Kidney (tissue), 14 donors: ENCODE data around the gene BOK. TPM values are rescaled to one million over a fixed set of nuclear protein-coding genes. Genes with fewer than 3 reads are reported as not detected.

Experiments
- DNase-seq, 5 donors: peaks; one replicate each; pipeline ENCODE4 v3.0.0-alpha.2; 2013 to 2020
- FAIRE-seq: peaks from 2 replicates; lab custom pipeline; 2012; peaks lifted over from hg19 to GRCh38; lab: Jason Lieb, UNC
- H3K27ac ChIP-seq, 2 donors: one replicate each; pipeline ENCODE4 v1.7.0; 2013; ENCODE audit warnings: low read depth in 2 of 2, low read length in 2 of 2, inconsistent platforms in 1 of 2
- H3K27me3 ChIP-seq: one replicate; pipeline ENCODE4 v1.7.1; 2013; ENCODE audit warnings: low read length, inconsistent platforms; ENCODE audit not compliant: control insufficient read depth, insufficient read depth
- H3K36me3 ChIP-seq, 3 donors: one replicate each; pipeline versions ENCODE4 v1.7.0 to v1.7.1; 2013; ENCODE audit warnings: low read length in 3 of 3, control low read depth in 1 of 3, inconsistent platforms in 1 of 3; ENCODE audit not compliant: insufficient read depth in 3 of 3, control insufficient read depth in 2 of 3
- H3K4me1 ChIP-seq, 3 donors: one replicate each; pipeline versions ENCODE4 v1.7.0 to v1.7.1; 2013; ENCODE audit warnings: low read length in 3 of 3, inconsistent platforms in 1 of 3, low read depth in 1 of 3; ENCODE audit not compliant: control insufficient read depth in 2 of 3, insufficient read depth in 2 of 3
- H3K4me3 ChIP-seq, 3 donors: one replicate each; pipeline versions ENCODE4 v1.7.0 to v1.8.1; 2013; ENCODE audit warnings: low read length in 3 of 3, control low read depth in 1 of 3, inconsistent platforms in 1 of 3
- H3K9ac ChIP-seq, 3 donors: one replicate each; pipeline versions ENCODE4 v1.7.0 to v1.7.1; 2013; ENCODE audit warnings: low read length in 3 of 3, control low read depth in 1 of 3, inconsistent platforms in 1 of 3
- H3K9me3 ChIP-seq, 3 donors: one replicate each; pipeline versions ENCODE4 v1.7.0 to v1.7.1; 2013; ENCODE audit warnings: low read length in 3 of 3, control low read depth in 1 of 3, inconsistent platforms in 1 of 3; ENCODE audit not compliant: control insufficient read depth in 2 of 3, insufficient read depth in 1 of 3
- intact Hi-C: fragments of 100-400 bp; cut with DNase I; formaldehyde crosslinking; loops from one replicate; pipeline ENCODE4 v1.11.1; 2022
- polyA plus RNA-seq: library from polyadenylated mRNA; stranded (reverse); fragments of 350-450 nt; fragmentation: Illumina TruSeq; extraction: RNeasy Lipid Tissue Mini Kit (QIAGEN cat#74804); gene quantifications from one replicate; pipeline ENCODE4 v1.2.3, GENCODE V29; 2014; ENCODE audit warnings: low read depth, low replicate concordance; ENCODE audit not compliant: insufficient read depth
- total RNA-seq: library from RNA; stranded (reverse); fragmentation: NEBNext Ultra II Directional; extraction: Animal tissue kit (Norgen Biotek cat#: 25700); gene quantifications from one replicate; pipeline ENCODE4 v1.2.1, GENCODE V29; 2021
- TF ChIP-seq, protein P1 (sequence below): IDR thresholded peaks from 3 replicates; pipeline ENCODE4 v1.5.1; 2012; ENCODE audit warnings: mild to moderate bottlenecking, moderate library complexity, borderline replicate concordance; ENCODE audit not compliant: insufficient read depth; ENCODE audit errors: extremely low read depth
- donor health status: control.
- donor health status: control.
- donor health status: control.
- donor health status: control.
- donor health status: control.
- donor health status: DM: yes; HTN: yes; CAD: no.
- donor health status: Normal renal cell carcinoma (clear cell type).

Gene BOK
- total and polyA plus RNA-seq, 2 donors from 2014 or later = 22.9 to 28.8 TPM

DNA sequence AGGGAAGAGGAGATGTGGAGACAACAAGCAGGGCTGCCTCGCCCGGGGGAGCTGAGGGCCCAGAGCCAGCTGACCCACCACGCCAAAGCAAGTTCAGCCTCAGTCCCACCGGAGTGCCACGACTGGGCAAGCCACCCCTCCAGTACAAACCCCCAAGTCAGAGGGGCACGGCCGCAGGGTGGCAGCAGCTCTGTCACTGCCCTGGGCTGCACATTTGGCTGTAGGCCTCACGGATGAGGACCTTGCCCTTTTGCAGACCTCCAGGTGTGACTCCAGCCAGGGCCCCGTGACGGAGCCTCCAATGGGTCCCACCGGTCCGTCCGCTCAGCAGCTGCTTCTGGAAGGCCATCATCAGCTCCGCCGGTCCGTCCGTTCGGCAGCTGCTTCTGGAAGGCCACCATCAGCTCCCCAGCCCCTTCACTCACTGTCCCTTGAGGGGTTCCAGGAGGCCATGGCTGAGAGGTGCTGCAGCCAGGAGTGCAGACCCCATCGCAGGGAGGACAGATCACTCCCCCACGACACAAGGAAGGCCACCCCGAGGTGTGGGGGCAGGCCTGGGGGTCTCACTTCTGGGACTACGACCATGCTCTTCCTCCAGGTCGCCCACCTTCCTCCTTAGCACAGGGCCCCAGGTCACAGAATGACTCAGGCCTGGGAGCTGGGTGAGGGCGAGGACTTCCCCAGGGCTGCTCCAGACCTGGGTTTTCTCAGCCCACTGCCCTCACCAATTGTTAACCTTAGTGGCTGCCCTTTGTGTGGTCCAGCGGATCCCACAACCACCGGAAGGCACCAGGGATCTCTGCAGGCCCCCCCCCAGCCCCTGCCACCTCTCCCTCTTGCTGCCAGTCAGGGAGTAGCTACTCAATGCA, 25.6 kb upstream of the BOK start:
- intact Hi-C loops = no loop called here

DNA sequence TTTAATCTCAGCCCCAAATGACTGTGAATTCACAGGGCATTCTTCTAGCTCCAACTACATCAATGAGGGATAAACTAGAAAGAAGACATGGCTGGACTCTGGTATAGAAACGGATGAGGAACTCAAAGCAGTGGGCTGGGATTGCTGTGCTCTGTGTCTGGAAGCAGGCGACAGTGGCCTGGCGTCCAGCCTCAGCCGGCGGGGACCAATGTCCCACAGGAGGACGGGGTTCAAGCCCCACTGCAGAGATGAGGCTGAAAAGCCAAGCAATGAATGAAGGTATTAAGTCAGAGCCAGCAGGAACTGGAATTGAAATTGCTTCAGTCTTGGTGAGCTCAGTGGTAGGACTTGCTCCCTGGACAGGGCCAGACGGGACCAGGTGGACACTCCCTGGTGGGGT, 24.3 kb upstream of the BOK start:
- Histone ChIP-seq H3K36me3 (no peaks in the 10 kb centered on the region), H3K4me1 (no peaks in the 10 kb centered on the region), H3K9ac (no peak overlapping the region), H3K27me3 (no peaks in the 10 kb centered on the region), H3K4me3 (no peak overlapping the region), H3K9me3 (no peaks in the 10 kb centered on the region), H3K27ac (no peak overlapping the region)
- no peak for FAIRE-seq
- intact Hi-C loops = no loop called here
- no peak for DNase-seq
- TF ChIP-seq, protein P1, sequence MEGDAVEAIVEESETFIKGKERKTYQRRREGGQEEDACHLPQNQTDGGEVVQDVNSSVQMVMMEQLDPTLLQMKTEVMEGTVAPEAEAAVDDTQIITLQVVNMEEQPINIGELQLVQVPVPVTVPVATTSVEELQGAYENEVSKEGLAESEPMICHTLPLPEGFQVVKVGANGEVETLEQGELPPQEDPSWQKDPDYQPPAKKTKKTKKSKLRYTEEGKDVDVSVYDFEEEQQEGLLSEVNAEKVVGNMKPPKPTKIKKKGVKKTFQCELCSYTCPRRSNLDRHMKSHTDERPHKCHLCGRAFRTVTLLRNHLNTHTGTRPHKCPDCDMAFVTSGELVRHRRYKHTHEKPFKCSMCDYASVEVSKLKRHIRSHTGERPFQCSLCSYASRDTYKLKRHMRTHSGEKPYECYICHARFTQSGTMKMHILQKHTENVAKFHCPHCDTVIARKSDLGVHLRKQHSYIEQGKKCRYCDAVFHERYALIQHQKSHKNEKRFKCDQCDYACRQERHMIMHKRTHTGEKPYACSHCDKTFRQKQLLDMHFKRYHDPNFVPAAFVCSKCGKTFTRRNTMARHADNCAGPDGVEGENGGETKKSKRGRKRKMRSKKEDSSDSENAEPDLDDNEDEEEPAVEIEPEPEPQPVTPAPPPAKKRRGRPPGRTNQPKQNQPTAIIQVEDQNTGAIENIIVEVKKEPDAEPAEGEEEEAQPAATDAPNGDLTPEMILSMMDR = no peak

More for the DNA sequence above, 25.6 kb upstream of the BOK start:
- no peak for DNase-seq
- no peak overlapping the region for H3K9ac ChIP-seq
- no peaks in the 10 kb centered on the region for H3K27me3 ChIP-seq
- H3K36me3 ChIP-seq = no peaks in the 10 kb centered on the region
- no peaks in the 10 kb centered on the region for H3K9me3 ChIP-seq
- H3K27ac ChIP-seq = no peak overlapping the region
- H3K4me1 ChIP-seq = no peaks in the 10 kb centered on the region
- no peak for FAIRE-seq
- TF ChIP-seq, protein P1 = no peak
- no peak overlapping the region for H3K4me3 ChIP-seq

DNA sequence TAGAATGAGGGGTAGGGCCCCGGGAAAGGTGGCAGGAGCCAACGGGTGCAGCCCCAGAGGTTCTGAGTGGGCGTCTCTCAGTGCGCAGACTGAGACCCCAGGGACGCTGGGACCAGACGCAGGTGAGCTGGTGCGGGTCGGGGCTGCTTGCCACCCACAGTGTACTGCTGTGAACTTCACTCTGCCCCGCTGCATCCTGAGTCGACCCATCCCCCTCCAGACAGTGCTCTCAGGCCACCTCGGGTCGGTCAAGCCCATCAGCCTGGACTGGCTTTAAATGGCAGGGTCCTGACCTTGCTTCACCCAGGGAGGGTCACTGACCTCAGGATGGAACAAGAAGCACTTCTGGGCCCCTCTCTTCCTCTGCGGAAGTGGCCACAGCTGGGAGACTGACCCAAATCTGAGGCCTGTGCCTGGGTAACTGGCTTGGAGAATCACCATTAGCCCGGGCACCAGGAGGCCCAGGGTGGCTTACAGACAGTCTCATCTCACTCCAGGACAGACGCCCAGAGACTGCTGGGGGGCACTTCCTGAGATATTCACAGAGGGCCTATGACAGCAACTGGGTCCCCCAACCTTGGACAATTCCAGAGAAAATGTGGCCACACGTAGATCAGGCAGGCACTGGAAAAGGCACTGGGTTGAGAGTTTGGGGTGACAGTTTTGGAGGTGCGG, 23.7 kb upstream of the BOK start:
- TF ChIP-seq, protein P1 = no peak
- DNase-seq (no peak), FAIRE-seq (no peak)
- Histone ChIP-seq H3K4me1 (no peaks in the 10 kb centered on the region), H3K27me3 (no peaks in the 10 kb centered on the region), H3K27ac (no peak overlapping the region), H3K4me3 (no peak overlapping the region), H3K36me3 (no peaks in the 10 kb centered on the region), H3K9me3 (no peaks in the 10 kb centered on the region), H3K9ac (no peak overlapping the region)
- intact Hi-C loops = no loop called here
